ENCODE results near the gene SLC15A3.

DNA sequence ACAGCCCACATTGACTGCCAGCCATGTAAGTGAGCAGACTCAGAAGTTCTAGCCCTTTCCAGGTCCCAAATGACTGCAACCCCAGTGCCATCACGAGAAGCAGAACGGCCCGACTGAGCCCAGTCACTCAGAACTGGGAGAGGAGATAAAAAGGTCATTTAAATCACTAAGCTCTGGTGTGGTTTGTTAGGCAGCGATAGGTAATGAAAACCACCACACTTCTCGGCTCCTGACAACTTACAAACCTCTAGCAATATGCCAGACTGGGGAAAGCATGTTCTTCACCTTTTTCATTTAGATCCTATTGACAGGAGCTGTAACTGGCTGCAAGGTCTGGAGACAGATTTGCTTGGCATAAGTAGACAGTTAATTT, 6.7 kb downstream of the SLC15A3 start:
- TF ChIP-seq CTCF (IDR thresholded peaks at IDR 0.05; ENCODE audit: borderline replicate concordance, extremely low read depth, low read length, poor library complexity, severe bottlenecking) (no peak), EZH2 (IDR thresholded peaks at IDR 0.05; ENCODE audit: borderline replicate concordance, low read depth, low read length, severe bottlenecking) (no peak)

Measured in DND-41 (cell line).